Colonic mucosa (tissue), 4 donors: Measurements from ENCODE around the gene ZNF629. TPM values are rescaled to one million over a fixed set of nuclear protein-coding genes. Genes with fewer than 3 reads are reported as not detected.

Experiments used
- DNase-seq: peaks from one replicate; pipeline ENCODE4 v3.0.0-alpha.2; 2020
- H3K27ac ChIP-seq: fragments of 200-600 bp; one replicate; pipeline ENCODE4 v1.8.0; 2021
- H3K27me3 ChIP-seq: fragments of 200-600 bp; one replicate; pipeline ENCODE4 v1.8.0; 2021
- H3K36me3 ChIP-seq: fragments of 200-600 bp; one replicate; pipeline ENCODE4 v1.8.0; 2021
- H3K4me1 ChIP-seq: fragments of 200-600 bp; one replicate; pipeline ENCODE4 v1.8.0; 2021; ENCODE audit warnings: mild to moderate bottlenecking
- H3K4me3 ChIP-seq: fragments of 200-600 bp; one replicate; pipeline ENCODE4 v1.8.0; 2021
- H3K9ac ChIP-seq, 2 donors: one replicate each; pipeline ENCODE4 v1.7.0; 2013; ENCODE audit warnings: control low read depth in 2 of 2, low read depth in 2 of 2, low read length in 2 of 2
- H3K9me3 ChIP-seq: fragments of 200-600 bp; one replicate; pipeline ENCODE4 v1.8.0; 2021
- intact Hi-C: fragments of 100-400 bp; cut with DNase I; formaldehyde crosslinking; loops from one replicate; pipeline ENCODE4 v1.14.1; 2022
- total RNA-seq, 2 donors: library from RNA; stranded (reverse); fragmentation: NEBNext Ultra II Directional in 1 of 2; extraction: Animal tissue kit (Norgen Biotek cat#: 25700) in 1 of 2; gene quantifications; one replicate each; pipeline ENCODE4 v1.2.1, GENCODE V29; 2021
- TF ChIP-seq, protein P1 (sequence below): fragments of 200-600 bp; IDR thresholded peaks from one replicate; pipeline ENCODE4 v1.8.0; 2022; ENCODE audit warnings: antibody characterized with exemption, mild to moderate bottlenecking
- donor health status: healthy.
- donor health status: DM: no; HTN: no; CAD: no.
- donor health status: DM: no; HTN: no; CAD: no.

Gene ZNF629
- total RNA-seq, 2 donors from 2014 or later = 11.8 to 15.2 TPM

DNA sequence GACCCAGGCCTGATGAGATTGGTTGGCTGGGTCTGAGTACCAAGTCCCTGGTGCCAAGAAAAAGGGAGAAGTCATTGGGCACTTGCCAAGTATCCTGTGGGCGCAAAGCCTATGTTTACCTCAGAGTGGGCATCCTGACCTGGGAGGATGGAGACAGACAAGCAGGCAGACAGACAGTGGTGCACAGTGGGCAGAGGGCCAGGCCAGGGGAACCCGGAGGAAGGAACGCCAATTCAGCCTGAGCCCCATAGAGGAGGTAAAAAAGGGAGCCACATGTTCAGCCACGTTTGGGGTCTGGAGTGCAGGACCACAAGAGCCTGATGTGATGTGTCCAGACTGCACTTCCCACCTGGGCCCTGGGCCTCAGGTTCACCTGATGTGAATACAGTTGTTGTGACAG, 33.4 kb downstream of the ZNF629 start:
- Histone ChIP-seq H3K4me3 (no peak overlapping the region), H3K27me3 (no peaks in the 10 kb centered on the region), H3K4me1 (no peaks in the 10 kb centered on the region), H3K9ac (no peak overlapping the region), H3K27ac (no peak overlapping the region), H3K36me3 (peaks cover 7% of the 10 kb centered on the region), H3K9me3 (no peaks in the 10 kb centered on the region)
- no peak for DNase-seq
- TF ChIP-seq, protein P1, sequence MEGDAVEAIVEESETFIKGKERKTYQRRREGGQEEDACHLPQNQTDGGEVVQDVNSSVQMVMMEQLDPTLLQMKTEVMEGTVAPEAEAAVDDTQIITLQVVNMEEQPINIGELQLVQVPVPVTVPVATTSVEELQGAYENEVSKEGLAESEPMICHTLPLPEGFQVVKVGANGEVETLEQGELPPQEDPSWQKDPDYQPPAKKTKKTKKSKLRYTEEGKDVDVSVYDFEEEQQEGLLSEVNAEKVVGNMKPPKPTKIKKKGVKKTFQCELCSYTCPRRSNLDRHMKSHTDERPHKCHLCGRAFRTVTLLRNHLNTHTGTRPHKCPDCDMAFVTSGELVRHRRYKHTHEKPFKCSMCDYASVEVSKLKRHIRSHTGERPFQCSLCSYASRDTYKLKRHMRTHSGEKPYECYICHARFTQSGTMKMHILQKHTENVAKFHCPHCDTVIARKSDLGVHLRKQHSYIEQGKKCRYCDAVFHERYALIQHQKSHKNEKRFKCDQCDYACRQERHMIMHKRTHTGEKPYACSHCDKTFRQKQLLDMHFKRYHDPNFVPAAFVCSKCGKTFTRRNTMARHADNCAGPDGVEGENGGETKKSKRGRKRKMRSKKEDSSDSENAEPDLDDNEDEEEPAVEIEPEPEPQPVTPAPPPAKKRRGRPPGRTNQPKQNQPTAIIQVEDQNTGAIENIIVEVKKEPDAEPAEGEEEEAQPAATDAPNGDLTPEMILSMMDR = no peak
- intact Hi-C loops = no loop called here

DNA sequence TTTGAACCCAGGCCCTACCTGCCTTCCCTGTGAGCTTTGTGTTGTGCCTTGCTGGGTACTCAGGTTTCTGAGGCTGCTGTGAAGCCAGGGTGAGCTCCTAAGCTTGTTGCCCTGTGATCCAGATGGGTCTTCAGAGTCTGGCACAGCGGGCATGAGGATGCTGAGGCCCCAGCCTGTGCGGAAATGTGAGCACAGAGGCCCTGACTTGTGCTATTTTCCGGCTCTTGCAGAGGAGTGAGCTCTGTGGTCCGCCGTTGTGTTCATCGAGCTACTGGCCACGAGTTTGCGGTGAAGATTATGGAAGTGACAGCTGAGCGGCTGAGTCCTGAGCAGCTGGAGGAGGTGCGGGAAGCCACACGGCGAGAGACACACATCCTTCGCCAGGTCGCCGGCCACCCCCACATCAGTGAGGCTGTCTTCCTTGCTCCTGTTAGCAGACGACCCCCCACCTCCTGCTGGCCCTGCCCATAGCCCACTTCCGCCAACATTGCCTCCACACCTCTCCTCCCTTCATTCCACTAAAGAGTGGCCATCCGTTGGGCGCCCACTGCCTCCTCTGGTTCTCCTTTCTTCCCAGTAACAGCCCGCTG, 36.0 kb downstream of the ZNF629 start:
- Histone ChIP-seq H3K27me3 (no peaks in the 10 kb centered on the region), H3K9ac (no peak overlapping the region), H3K36me3 (peaks cover 7% of the 10 kb centered on the region), H3K9me3 (no peaks in the 10 kb centered on the region), H3K27ac (no peak overlapping the region), H3K4me3 (no peak overlapping the region), H3K4me1 (peaks cover 9% of the 10 kb centered on the region)
- no peak for DNase-seq
- intact Hi-C loops = no loop called here
- TF ChIP-seq, protein P1 = no peak

DNA sequence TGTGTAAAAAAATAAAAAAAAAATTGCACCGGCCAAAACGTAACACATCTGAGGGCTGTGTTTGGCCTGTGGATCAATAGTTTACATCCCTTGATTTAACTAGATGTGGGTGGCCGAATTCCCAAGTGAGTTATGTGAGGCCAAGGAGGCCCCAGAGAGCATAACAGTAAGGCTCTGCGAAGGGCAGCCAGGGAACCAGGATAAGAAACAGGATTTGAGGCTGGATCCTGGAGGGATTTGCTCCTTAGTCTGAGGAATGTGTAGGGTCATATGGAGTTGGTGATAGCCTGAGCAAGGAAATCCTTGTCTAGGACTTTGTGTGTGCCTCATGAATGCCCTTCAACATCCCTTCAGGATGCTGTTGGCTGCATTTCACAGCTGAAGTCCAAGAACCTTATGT, 36.8 kb downstream of the ZNF629 start:
- Histone ChIP-seq H3K9me3 (no peaks in the 10 kb centered on the region), H3K4me1 (peaks cover 9% of the 10 kb centered on the region), H3K4me3 (no peak overlapping the region), H3K36me3 (peaks cover 7% of the 10 kb centered on the region), H3K27me3 (no peaks in the 10 kb centered on the region), H3K9ac (no peak overlapping the region), H3K27ac (no peak overlapping the region)
- no peak for DNase-seq
- intact Hi-C loops = no loop called here
- TF ChIP-seq, protein P1 = no peak

DNA sequence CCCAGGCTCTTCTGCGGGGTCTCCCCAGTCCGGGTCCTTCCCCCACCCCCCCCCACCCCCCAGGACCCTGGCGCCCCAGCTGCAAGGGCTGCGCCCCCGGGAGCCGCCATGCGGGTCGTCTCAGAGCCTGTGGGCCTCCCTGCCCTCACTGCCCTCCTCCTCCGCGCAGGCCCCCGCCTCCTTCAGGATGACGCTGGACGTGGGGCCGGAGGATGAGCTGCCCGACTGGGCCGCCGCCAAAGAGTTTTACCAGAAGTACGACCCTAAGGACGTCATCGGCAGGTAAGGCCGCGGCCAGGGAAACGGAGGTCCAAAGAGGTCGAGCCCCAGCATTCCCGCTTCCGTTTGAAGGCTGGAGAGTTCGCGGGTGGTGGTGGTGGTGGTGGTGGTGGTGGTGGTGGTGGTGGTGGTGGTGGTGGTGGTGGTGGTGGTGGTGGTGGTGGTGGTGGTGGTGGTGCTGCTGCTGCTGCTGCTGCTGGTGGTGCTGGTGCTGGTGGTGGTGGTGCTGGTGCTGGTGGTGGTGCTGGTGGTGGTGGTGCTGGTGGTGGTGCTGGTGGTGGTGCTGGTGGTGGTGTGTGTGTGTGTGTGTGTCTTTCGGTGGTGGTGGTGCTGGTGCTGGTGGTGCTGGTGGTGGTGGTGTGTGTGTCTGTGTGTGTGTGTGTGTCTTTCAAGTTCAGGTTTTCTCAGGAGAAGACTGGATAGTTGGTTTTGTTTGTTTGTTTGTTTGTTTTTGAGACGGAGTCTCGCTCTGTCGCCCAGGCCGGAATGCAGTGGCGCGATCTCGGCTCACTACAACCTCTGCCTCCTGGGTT, 38.2 kb downstream of the ZNF629 start:
- Histone ChIP-seq H3K9ac (peak overlapping the region; percentile 59 to 63), H3K4me1 (peaks cover 9% of the 10 kb centered on the region), H3K36me3 (peaks cover 7% of the 10 kb centered on the region), H3K27ac (no peak overlapping the region), H3K9me3 (no peaks in the 10 kb centered on the region), H3K27me3 (no peaks in the 10 kb centered on the region), H3K4me3 (peak overlapping the region; percentile 74)
- intact Hi-C loops = no loop called here
- DNase-seq = peak; percentile 46
- TF ChIP-seq, protein P1 = no peak

DNA sequence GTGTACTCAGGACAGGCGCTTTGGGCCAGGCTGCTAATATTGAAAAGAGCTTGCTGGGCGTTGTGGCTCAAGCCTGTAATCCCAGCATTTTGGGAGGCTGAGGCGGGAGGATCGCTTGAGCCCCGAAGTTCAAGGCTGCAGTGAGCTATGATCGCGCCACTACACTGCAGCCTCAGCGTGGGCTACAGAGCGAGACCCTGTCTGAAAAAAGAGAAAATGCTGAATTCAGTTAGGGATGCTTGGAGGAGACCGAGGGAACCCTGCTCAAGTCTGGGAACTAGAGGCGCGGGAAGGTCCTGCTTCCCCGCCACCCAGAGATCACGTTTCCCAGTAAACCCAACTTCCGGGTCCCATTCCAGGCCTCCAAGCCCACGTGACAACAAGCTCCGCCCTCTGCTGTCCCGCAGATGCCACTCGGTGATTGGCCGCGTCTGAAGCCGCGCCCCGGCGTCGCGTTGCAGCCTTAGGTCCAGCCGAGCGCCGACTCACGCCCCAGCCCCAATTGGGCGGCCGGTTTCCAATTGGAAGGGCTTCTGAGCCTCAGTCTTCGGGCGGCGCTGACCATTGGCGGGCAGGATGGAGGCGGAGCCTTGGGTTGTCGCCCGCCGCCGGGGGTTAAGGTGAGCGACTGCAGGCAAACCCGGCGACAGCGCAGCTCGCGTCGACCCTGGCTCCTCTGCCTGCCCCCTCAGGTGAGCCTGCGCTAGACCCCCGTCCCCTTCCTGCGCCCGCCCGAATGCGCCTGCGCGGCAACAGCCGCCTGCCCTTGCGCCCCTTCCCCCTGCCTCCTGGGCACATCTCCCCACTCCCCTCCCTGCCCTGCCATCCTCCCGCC, 39.0 kb downstream of the ZNF629 start, which contains the start of gene PHKG2:
TSS of gene PHKG2 (plus strand) at position 627 of the 835 bp plus-strand sequence. CDS start 396 bp downstream, outside the sequence.
- H3K27ac ChIP-seq = peak within 1 kb of the TSS; percentile 92
- DNase-seq = peak; percentile 99
- H3K27me3 ChIP-seq = no peaks in the 10 kb centered on the region
- H3K36me3 ChIP-seq = peaks cover 7% of the 10 kb centered on the region
- peak within 1 kb of the TSS; percentile 74 for H3K4me3 ChIP-seq
- H3K9me3 ChIP-seq = no peaks in the 10 kb centered on the region
- peaks cover 9% of the 10 kb centered on the region for H3K4me1 ChIP-seq
- peak within 1 kb of the TSS; percentile 59 to 91 for H3K9ac ChIP-seq
- TF ChIP-seq, protein P1 = no peak
- intact Hi-C loops = no loop called here
